ENCODE results near the gene SREBF2. TPM values are rescaled to one million over a fixed set of nuclear protein-coding genes. Genes with fewer than 3 reads are reported as not detected.

SREBF2 gene
- total RNA-seq, 1 donor from 2014 or later: 108 TPM

- DNase-seq (ENCODE audit: low read depth): no peak
- no peak for TF ChIP-seq CTCF (IDR thresholded peaks at IDR 0.05; ENCODE audit: insufficient read depth, low read length, poor library complexity, severe bottlenecking)
- Histone ChIP-seq H3K4me3 (ENCODE audit: low read depth, low read length) (no peak overlapping the region), H3K36me3 (ENCODE audit: control insufficient read depth, insufficient read depth, low read length) (peaks cover 19% of the 10 kb centered on the region), H3K27me3 (ENCODE audit: control insufficient read depth, insufficient read depth, low read length) (no peaks in the 10 kb centered on the region)
Measured at GRCh38 chr22:41900652-41901312, 67.9 kb downstream of the SREBF2 start.

GRCh38 chr22:41902016-41902415 is 69.1 kb downstream of the SREBF2 start:
- no peak for TF ChIP-seq CTCF (IDR thresholded peaks at IDR 0.05; ENCODE audit: insufficient read depth, low read length, poor library complexity, severe bottlenecking)
- H3K27me3 ChIP-seq (ENCODE audit: control insufficient read depth, insufficient read depth, low read length): no peaks in the 10 kb centered on the region
- peaks cover 19% of the 10 kb centered on the region for H3K36me3 ChIP-seq (ENCODE audit: control insufficient read depth, insufficient read depth, low read length)
- H3K4me3 ChIP-seq (ENCODE audit: low read depth, low read length): no peak overlapping the region
- DNase-seq (ENCODE audit: low read depth): no peak

- DNase-seq (ENCODE audit: low read depth): no peak
- no peak for TF ChIP-seq CTCF (IDR thresholded peaks at IDR 0.05; ENCODE audit: insufficient read depth, low read length, poor library complexity, severe bottlenecking)
- Histone ChIP-seq H3K36me3 (ENCODE audit: control insufficient read depth, insufficient read depth, low read length) (peaks cover 19% of the 10 kb centered on the region), H3K27me3 (ENCODE audit: control insufficient read depth, insufficient read depth, low read length) (no peaks in the 10 kb centered on the region), H3K4me3 (ENCODE audit: low read depth, low read length) (no peak overlapping the region)
Measured at GRCh38 chr22:41902932-41903421, 70.1 kb downstream of the SREBF2 start.

- no peak for DNase-seq (ENCODE audit: low read depth)
- H3K36me3 ChIP-seq (ENCODE audit: control insufficient read depth, insufficient read depth, low read length): peaks cover 17% of the 10 kb centered on the region
- H3K27me3 ChIP-seq (ENCODE audit: control insufficient read depth, insufficient read depth, low read length): peaks cover 10% of the 10 kb centered on the region
- no peak for TF ChIP-seq CTCF (IDR thresholded peaks at IDR 0.05; ENCODE audit: insufficient read depth, low read length, poor library complexity, severe bottlenecking)
- H3K4me3 ChIP-seq (ENCODE audit: low read depth, low read length): no peak overlapping the region
Measured at GRCh38 chr22:41904450-41905410, 71.8 kb downstream of the SREBF2 start.

- H3K27me3 ChIP-seq (ENCODE audit: control insufficient read depth, insufficient read depth, low read length): peaks cover 17% of the 10 kb centered on the region
- no peak for TF ChIP-seq CTCF (IDR thresholded peaks at IDR 0.05; ENCODE audit: insufficient read depth, low read length, poor library complexity, severe bottlenecking)
- no peak for DNase-seq (ENCODE audit: low read depth)
- peaks cover 13% of the 10 kb centered on the region for H3K36me3 ChIP-seq (ENCODE audit: control insufficient read depth, insufficient read depth, low read length)
- no peak overlapping the region for H3K4me3 ChIP-seq (ENCODE audit: low read depth, low read length)
Measured at GRCh38 chr22:41905411-41906202, 72.7 kb downstream of the SREBF2 start.

All from kidney epithelial cell (primary cell).